Measurements from ENCODE around the gene TBC1D24.

The TBC1D24 gene

GRCh38 chr16:2452650-2453049 is 22.3 kb upstream of the TBC1D24 start:
- DNase-seq (no peak), ATAC-seq (ENCODE audit: insufficient read depth, low read depth) (no peak)
- H3K27ac ChIP-seq (ENCODE audit: low read length) = no peak overlapping the region
- H3K4me3 ChIP-seq (ENCODE audit: low read depth in 1 of 2, low read length in 2 of 2) = no peak overlapping the region
- H3K9me3 ChIP-seq (ENCODE audit: insufficient read depth, low read length, severe bottlenecking) = no peaks in the 10 kb centered on the region
- no peaks in the 10 kb centered on the region for H3K4me1 ChIP-seq (ENCODE audit: insufficient read depth, low read length)
- H3K79me2 ChIP-seq (ENCODE audit: insufficient read depth, low read length) = peaks cover 16% of the 10 kb centered on the region; the same call in 1 of the 2 replicates
- peaks cover 98% of the 10 kb centered on the region for H3K36me3 ChIP-seq (ENCODE audit: insufficient read depth, low read length)
- no peak overlapping the region for H3K4me2 ChIP-seq (ENCODE audit: insufficient read depth, low read length)
- H3K9ac ChIP-seq (ENCODE audit: low read depth, low read length) = no peak overlapping the region
- H2AFZ ChIP-seq (ENCODE audit: low read depth, low read length) = no peak overlapping the region
- no peaks in the 10 kb centered on the region for H3K27me3 ChIP-seq (ENCODE audit: insufficient read depth, low read length, poor library complexity)
- TF ChIP-seq EZH2 (IDR thresholded peaks at IDR 0.05; ENCODE audit: borderline replicate concordance, low read depth, low read length, severe bottlenecking) = no peak
- no peak for TF ChIP-seq CTCF (IDR thresholded peaks at IDR 0.05; ENCODE audit: borderline replicate concordance, extremely low read depth, low read length, poor library complexity, severe bottlenecking)
- H4K20me1 ChIP-seq (ENCODE audit: insufficient read depth, low read length) = peaks cover 60% of the 10 kb centered on the region

DNA sequence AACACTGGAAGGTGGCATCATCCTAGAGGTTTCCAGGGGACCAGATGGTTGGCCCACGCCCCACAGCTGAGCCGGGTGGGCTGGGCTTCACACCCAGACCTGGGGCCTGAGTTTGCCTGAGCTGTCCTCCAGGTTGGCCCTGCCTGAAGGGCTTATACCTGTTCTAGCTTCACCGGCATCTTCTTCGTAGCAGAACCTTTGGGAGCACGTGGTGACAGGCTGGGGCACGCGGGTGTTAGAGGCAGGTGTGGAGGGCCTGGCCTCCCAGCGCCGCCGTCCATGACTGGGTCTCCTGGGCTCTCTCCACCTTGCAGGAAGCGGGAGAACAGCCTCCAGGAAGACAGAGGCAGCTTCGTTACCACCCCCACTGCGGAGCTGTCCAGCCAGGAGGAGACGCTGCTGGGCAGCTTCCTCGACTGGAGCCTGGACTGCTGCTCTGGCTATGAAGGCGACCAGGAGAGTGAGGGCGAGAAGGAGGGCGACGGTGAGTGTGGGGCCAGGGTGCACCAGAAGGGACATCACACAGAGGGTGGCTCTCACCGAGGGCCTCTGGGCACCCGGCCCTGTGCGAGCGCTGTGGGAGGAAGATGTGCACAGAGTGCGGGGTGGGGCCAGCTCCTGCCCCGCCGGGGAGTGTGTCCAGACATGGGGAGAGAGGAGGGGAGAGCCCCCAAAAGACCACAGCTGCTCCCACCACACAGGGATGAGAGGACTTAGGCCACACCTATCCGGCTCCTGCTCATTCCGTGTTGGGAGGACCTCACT is 19.7 kb upstream of the TBC1D24 start:
- Histone ChIP-seq H3K4me2 (ENCODE audit: insufficient read depth, low read length) (no peak overlapping the region), H3K36me3 (ENCODE audit: insufficient read depth, low read length) (peaks cover 83% of the 10 kb centered on the region), H3K27me3 (ENCODE audit: insufficient read depth, low read length, poor library complexity) (no peaks in the 10 kb centered on the region), H4K20me1 (ENCODE audit: insufficient read depth, low read length) (peaks cover 50% of the 10 kb centered on the region), H3K9me3 (ENCODE audit: insufficient read depth, low read length, severe bottlenecking) (no peaks in the 10 kb centered on the region), H3K9ac (ENCODE audit: low read depth, low read length) (no peak overlapping the region), H3K4me3 (ENCODE audit: low read depth in 1 of 2, low read length in 2 of 2) (no peak overlapping the region), H2AFZ (ENCODE audit: low read depth, low read length) (no peak overlapping the region), H3K79me2 (ENCODE audit: insufficient read depth, low read length) (peaks cover 8% of the 10 kb centered on the region), H3K27ac (ENCODE audit: low read length) (no peak overlapping the region), H3K4me1 (ENCODE audit: insufficient read depth, low read length) (peaks cover 19% of the 10 kb centered on the region)
- no peak for TF ChIP-seq CTCF (IDR thresholded peaks at IDR 0.05; ENCODE audit: borderline replicate concordance, extremely low read depth, low read length, poor library complexity, severe bottlenecking)
- TF ChIP-seq EZH2 (IDR thresholded peaks at IDR 0.05; ENCODE audit: borderline replicate concordance, low read depth, low read length, severe bottlenecking) = no peak
- ATAC-seq (ENCODE audit: insufficient read depth, low read depth) (no peak), DNase-seq (no peak)

- ATAC-seq (ENCODE audit: insufficient read depth, low read depth) = no peak
- H3K27ac ChIP-seq (ENCODE audit: low read length) = no peak overlapping the region
These were observed 18.3 kb upstream of the TBC1D24 start for GRCh38 chr16:2456551-2457153.

More at GRCh38 chr16:2456551-2457153, 18.3 kb upstream of the TBC1D24 start:
- DNase-seq = no peak
- Histone ChIP-seq H3K9ac (ENCODE audit: low read depth, low read length) (no peak overlapping the region), H2AFZ (ENCODE audit: low read depth, low read length) (no peak overlapping the region), H3K79me2 (ENCODE audit: insufficient read depth, low read length) (peaks cover 22% of the 10 kb centered on the region), H3K4me2 (ENCODE audit: insufficient read depth, low read length) (no peak overlapping the region), H3K36me3 (ENCODE audit: insufficient read depth, low read length) (peaks cover 77% of the 10 kb centered on the region), H3K4me1 (ENCODE audit: insufficient read depth, low read length) (peaks cover 32% of the 10 kb centered on the region), H4K20me1 (ENCODE audit: insufficient read depth, low read length) (peaks cover 50% of the 10 kb centered on the region), H3K27me3 (ENCODE audit: insufficient read depth, low read length, poor library complexity) (no peaks in the 10 kb centered on the region), H3K4me3 (ENCODE audit: low read depth in 1 of 2, low read length in 2 of 2) (no peak overlapping the region), H3K9me3 (ENCODE audit: insufficient read depth, low read length, severe bottlenecking) (no peaks in the 10 kb centered on the region)
- TF ChIP-seq CTCF (IDR thresholded peaks at IDR 0.05; ENCODE audit: borderline replicate concordance, extremely low read depth, low read length, poor library complexity, severe bottlenecking) (no peak), EZH2 (IDR thresholded peaks at IDR 0.05; ENCODE audit: borderline replicate concordance, low read depth, low read length, severe bottlenecking) (no peak)

All from DND-41 (cell line).